ENCODE measurements around the gene SREBF2. TPM values are rescaled to one million over a fixed set of nuclear protein-coding genes. Genes with fewer than 3 reads are reported as not detected.
A peak's percentile ranks its signal among the peaks of the same experiment; 100 is the strongest.

SREBF2 gene
- total RNA-seq, 1 experiment from 2014 or later = 150 TPM

GRCh38 chr22:41845380-41846267 is 12.7 kb downstream of the SREBF2 start:
- H3K4me1 ChIP-seq = peaks cover 77% of the 10 kb centered on the region
- TSS peak; percentile 84 for BruUV-seq (replicated peaks)
- intact Hi-C loops (cut with micrococcal nuclease; ENCODE audit: unreplicated experiment) = loop anchor here (1.0 to 5.0 kb wide), 2 partner anchors 13 to 227 kb away; partner anchors contain the start of genes NAGA and PHETA2
- peak in 1 of 2 experiments; percentile 62 for DNase-seq
- peaks cover 26% of the 10 kb centered on the region for H3K36me3 Mint-ChIP-seq (ENCODE audit: insufficient read depth, unreplicated experiment)
- peaks cover 39% of the 10 kb centered on the region for H3K4me1 Mint-ChIP-seq (ENCODE audit: low read depth, unreplicated experiment)
- H3K27ac Mint-ChIP-seq (ENCODE audit: unreplicated experiment) = peak overlapping the region; percentile 78
- H3K27me3 ChIP-seq (replicated peaks; ENCODE audit: control insufficient read depth, insufficient read depth, low read length) = no peaks in the 10 kb centered on the region
- H3K9me3 Mint-ChIP-seq (ENCODE audit: unreplicated experiment) = no peaks in the 10 kb centered on the region
- ChIA-PET CTCF (interaction anchor here (0.6 to 1.3 kb wide), 4 partner anchors 99 to 464 kb away, joined by 3 to 6 read pairs (median 4); partner anchors contain the start of gene CENPM), POLR2A (interaction anchor here (0.6 to 1.6 kb wide), 5 partner anchors 11 to 71 kb away, joined by 3 to 18 read pairs (median 4); partner anchors contain the start of genes CCDC134 and SREBF2)
- no peaks in the 10 kb centered on the region for H3K9me3 ChIP-seq
- H3K36me3 ChIP-seq (ENCODE audit: control insufficient read depth, insufficient read depth, low read length) = no peaks in the 10 kb centered on the region
- no peak overlapping the region for H3K4me3 ChIP-seq (ENCODE audit: low read depth, low read length)
- H3K27me3 Mint-ChIP-seq (ENCODE audit: insufficient read depth, unreplicated experiment) = no peaks in the 10 kb centered on the region
- no peak for TF ChIP-seq CTCF (IDR thresholded peaks at IDR 0.05; ENCODE audit: insufficient read depth in 1 of 2, low read depth in 1 of 2, low read length in 1 of 2, severe bottlenecking in 1 of 2, unreplicated experiment in 1 of 2)
- peak overlapping the region; percentile 35 for H3K4me3 Mint-ChIP-seq (ENCODE audit: unreplicated experiment)

GRCh38 chr22:41846268-41846987 is 13.5 kb downstream of the SREBF2 start:
- H3K27ac Mint-ChIP-seq (ENCODE audit: unreplicated experiment) = peak overlapping the region; percentile 78
- BruUV-seq (replicated peaks) = no TSS peak
- POLR2A ChIA-PET = interaction anchor here (0.6 to 1.6 kb wide), 5 partner anchors 12 to 100 kb away, joined by 3 to 18 read pairs (median 4); partner anchors contain the start of genes CCDC134, CENPM and SREBF2

More at GRCh38 chr22:41846268-41846987, 13.5 kb downstream of the SREBF2 start:
- H3K4me3 Mint-ChIP-seq (ENCODE audit: unreplicated experiment) = peak overlapping the region; percentile 35
- H3K9me3 Mint-ChIP-seq (ENCODE audit: unreplicated experiment) = no peaks in the 10 kb centered on the region
- Histone ChIP-seq H3K9me3 (no peaks in the 10 kb centered on the region), H3K27me3 (replicated peaks; ENCODE audit: control insufficient read depth, insufficient read depth, low read length) (no peaks in the 10 kb centered on the region), H3K4me3 (ENCODE audit: low read depth, low read length) (no peak overlapping the region), H3K36me3 (ENCODE audit: control insufficient read depth, insufficient read depth, low read length) (no peaks in the 10 kb centered on the region), H3K4me1 (peaks cover 69% of the 10 kb centered on the region)
- no peak for DNase-seq
- intact Hi-C loops (cut with micrococcal nuclease; ENCODE audit: unreplicated experiment) = loop anchor here (1.0 to 5.0 kb wide), 2 partner anchors 14 to 226 kb away; partner anchors contain the start of genes NAGA and PHETA2
- H3K4me1 Mint-ChIP-seq (ENCODE audit: low read depth, unreplicated experiment) = peaks cover 33% of the 10 kb centered on the region
- TF ChIP-seq CTCF (IDR thresholded peaks at IDR 0.05; ENCODE audit: insufficient read depth in 1 of 2, low read depth in 1 of 2, low read length in 1 of 2, severe bottlenecking in 1 of 2, unreplicated experiment in 1 of 2) = no peak
- CTCF ChIA-PET = interaction anchor here (0.6 to 1.7 kb wide), 6 partner anchors 11 to 149 kb away, joined by 3 to 6 read pairs (median 4); partner anchors contain the start of genes CENPM and SREBF2
- H3K36me3 Mint-ChIP-seq (ENCODE audit: insufficient read depth, unreplicated experiment) = peaks cover 23% of the 10 kb centered on the region
- no peaks in the 10 kb centered on the region for H3K27me3 Mint-ChIP-seq (ENCODE audit: insufficient read depth, unreplicated experiment)

Measured in Caco-2 (cell line).